OCI-LY1 (cell line): ENCODE results near the gene DCAKD.

Experiments used
- H2AFZ ChIP-seq: fragments of 200-600 bp; sonication (generic), shearing (Covaris generic); 2 replicates; pipeline ENCODE4 v1.6.0; 2014; ENCODE audit warnings: antibody characterized with exemption, mild to moderate bottlenecking, low read length
- H3F3A ChIP-seq: fragments of 200-600 bp; sonication (generic), shearing (Covaris generic); 2 replicates; pipeline ENCODE4 v1.6.0; 2014; ENCODE audit warnings: mild to moderate bottlenecking, antibody characterized with exemption, low read length, moderate library complexity; ENCODE audit not compliant: insufficient read depth
- H3K27ac ChIP-seq: fragments of 200-600 bp; sonication (generic); 2 replicates; pipeline ENCODE4 v1.5.1; 2014; ENCODE audit warnings: low read length, mixed run types, mild to moderate bottlenecking, low read depth; ENCODE audit not compliant: poor library complexity, severe bottlenecking
- H3K27me3 ChIP-seq: fragments of 200-600 bp; sonication (generic); 2 replicates; pipeline ENCODE4 v1.6.0; 2014; ENCODE audit warnings: antibody characterized with exemption, mild to moderate bottlenecking, low read length, moderate library complexity; ENCODE audit not compliant: insufficient read depth
- H3K36me3 ChIP-seq: fragments of 200-600 bp; sonication (generic); 2 replicates; pipeline ENCODE4 v1.6.1; 2014; ENCODE audit warnings: mild to moderate bottlenecking, antibody characterized with exemption, low read length, moderate library complexity, mixed read lengths; ENCODE audit not compliant: insufficient read depth
- H3K4me1 ChIP-seq: fragments of 200-600 bp; sonication (generic); 2 replicates; pipeline ENCODE4 v1.5.1; 2014; ENCODE audit warnings: mild to moderate bottlenecking, low read length, moderate library complexity; ENCODE audit not compliant: insufficient read depth, severe bottlenecking
- H3K4me2 ChIP-seq: fragments of 200-600 bp; sonication (generic), shearing (Covaris generic); 2 replicates; pipeline ENCODE4 v1.6.1; 2014; ENCODE audit warnings: low read length
- H3K4me3 ChIP-seq: fragments of 200-600 bp; sonication (generic); 2 replicates; pipeline ENCODE4 v1.5.1; 2014; ENCODE audit warnings: low read length, low read depth, mild to moderate bottlenecking, mixed read lengths; ENCODE audit not compliant: poor library complexity, severe bottlenecking
- H3K79me2 ChIP-seq: fragments of 200-600 bp; shearing (Covaris generic); 2 replicates; pipeline ENCODE4 v1.6.1; 2016; ENCODE audit warnings: mixed run types, low read length, mixed read lengths; ENCODE audit not compliant: insufficient read depth
- H3K9ac ChIP-seq: fragments of 200-600 bp; sonication (generic), shearing (Covaris generic); 2 replicates; pipeline ENCODE4 v1.6.1; 2014; ENCODE audit warnings: mild to moderate bottlenecking, low read length, mixed read lengths
- H3K9me2 ChIP-seq: fragments of 200-600 bp; sonication (generic), shearing (Covaris generic); 2 replicates; pipeline ENCODE4 v1.6.1; 2014; ENCODE audit warnings: low read depth, mild to moderate bottlenecking, low read length, mixed read lengths
- H3K9me3 ChIP-seq: fragments of 200-600 bp; shearing (Covaris generic); 2 replicates; pipeline ENCODE4 v1.6.1; 2014; ENCODE audit warnings: low read length, mixed read lengths
- H4K20me1 ChIP-seq: fragments of 200-600 bp; sonication (generic), shearing (Covaris generic); 2 replicates; pipeline ENCODE4 v1.6.0; 2016; ENCODE audit warnings: mild to moderate bottlenecking, low read length; ENCODE audit not compliant: insufficient read depth
- CTCF ChIP-seq: fragments of 200-600 bp; sonication (generic), shearing (Covaris generic); IDR thresholded peaks from 2 replicates; pipeline ENCODE4 v1.5.1; 2017; ENCODE audit warnings: mild to moderate bottlenecking, antibody characterized with exemption, low read length, moderate library complexity, mixed read lengths
- EZH2 ChIP-seq: fragments of 200-600 bp; sonication (generic), shearing (Covaris generic); IDR thresholded peaks from 2 replicates; pipeline ENCODE4 v1.8.0; 2017; ENCODE audit warnings: borderline replicate concordance, mixed run types, mild to moderate bottlenecking, antibody characterized with exemption, low read length, moderate library complexity, mixed read lengths

Gene DCAKD

GRCh38 chr17:44977065-44977464 is 74.4 kb downstream of the DCAKD start:
- Histone ChIP-seq H3K9ac (no peak overlapping the region), H2AFZ (no peak overlapping the region), H3K9me3 (no peaks in the 10 kb centered on the region), H3K4me3 (no peak overlapping the region), H3K36me3 (no peaks in the 10 kb centered on the region), H3K27ac (no peak overlapping the region), H3K9me2 (no peaks in the 10 kb centered on the region), H3F3A (no peaks in the 10 kb centered on the region), H3K4me2 (no peak overlapping the region), H3K27me3 (peaks cover 18% of the 10 kb centered on the region), H3K79me2 (no peaks in the 10 kb centered on the region), H3K4me1 (no peaks in the 10 kb centered on the region), H4K20me1 (no peaks in the 10 kb centered on the region)
- TF ChIP-seq EZH2 (no peak), CTCF (peak; percentile 39; the same call in 1 of the 2 replicates)

DNA sequence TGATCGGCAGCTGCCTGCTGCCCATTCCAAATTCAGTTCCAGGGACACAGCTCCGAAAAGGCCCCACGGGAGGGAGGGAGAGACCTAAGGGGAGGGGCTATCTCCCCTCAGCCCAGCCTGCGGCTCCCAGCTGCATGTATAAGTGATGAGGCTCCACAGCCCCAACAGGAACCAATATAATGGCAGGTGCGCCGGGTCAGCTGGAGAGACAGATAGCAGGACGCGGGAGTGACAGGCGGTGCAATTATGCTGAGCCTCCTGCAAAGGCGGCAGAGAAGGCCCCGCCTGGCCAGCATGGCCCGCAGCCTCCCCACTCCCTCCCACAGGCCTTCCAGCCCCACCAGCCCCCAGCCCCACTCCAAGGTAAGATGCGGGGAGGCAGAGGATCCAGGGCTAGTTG is 75.2 kb downstream of the DCAKD start:
- Histone ChIP-seq H3K27ac (no peak overlapping the region), H3K9me2 (no peaks in the 10 kb centered on the region), H3K4me1 (no peaks in the 10 kb centered on the region), H3K9ac (no peak overlapping the region), H3F3A (no peaks in the 10 kb centered on the region), H3K79me2 (no peaks in the 10 kb centered on the region), H3K9me3 (no peaks in the 10 kb centered on the region), H4K20me1 (no peaks in the 10 kb centered on the region), H3K4me2 (no peak overlapping the region), H3K36me3 (no peaks in the 10 kb centered on the region), H3K4me3 (no peak overlapping the region), H3K27me3 (peaks cover 15% of the 10 kb centered on the region), H2AFZ (no peak overlapping the region)
- TF ChIP-seq CTCF = no peak
- TF ChIP-seq EZH2 = no peak
